CD4-positive, alpha-beta T cell treated with Interleukin-1 beta for 1 hour (primary cell): ENCODE data around the gene PAFAH2.

Source experiments
- DNase-seq, 2 donors: peaks; one replicate each; pipeline ENCODE4 v3.0.0-alpha.2; 2020 to 2022

Gene PAFAH2

GRCh38 chr1:25997828-25998761 is at the start of gene PAFAH2:
Gene PAFAH2 (minus strand): TSS chr1:25998063. CDS start chr1:25990816, 7,247 bp downstream.
- peak; percentile 98 to 99 for DNase-seq

GRCh38 chr1:26047278-26047874 is 49.5 kb upstream of the PAFAH2 start:
- DNase-seq, result no peak

- no peak for DNase-seq
Measured at GRCh38 chr1:26046246-26047095, 48.6 kb upstream of the PAFAH2 start.

- no peak for DNase-seq
Measured at GRCh38 chr1:26045722-26046245, 47.9 kb upstream of the PAFAH2 start, which contains the start of gene SLC30A2. Gene SLC30A2 (minus strand): TSS chr1:26046118. CDS start chr1:26045896, 222 bp downstream.

GRCh38 chr1:26044971-26045721 is 47.3 kb upstream of the PAFAH2 start:
- DNase-seq, result no peak

- no peak for DNase-seq
Measured at GRCh38 chr1:26044414-26044813, 46.6 kb upstream of the PAFAH2 start.

GRCh38 chr1:26043765-26044164 is 45.9 kb upstream of the PAFAH2 start:
- DNase-seq, result no peak

- DNase-seq, result no peak
Measured at GRCh38 chr1:26041978-26042377, 44.1 kb upstream of the PAFAH2 start.

GRCh38 chr1:26041401-26041800 is 43.5 kb upstream of the PAFAH2 start:
- no peak for DNase-seq

GRCh38 chr1:26038904-26039303 is 41.0 kb upstream of the PAFAH2 start:
- DNase-seq, result no peak

GRCh38 chr1:26038477-26038876 is 40.6 kb upstream of the PAFAH2 start:
- no peak for DNase-seq

GRCh38 chr1:26037904-26038303 is 40.0 kb upstream of the PAFAH2 start:
- DNase-seq, result no peak

GRCh38 chr1:26036756-26037281 is 39.0 kb upstream of the PAFAH2 start:
- DNase-seq, result no peak

- DNase-seq, result peak; percentile 71 to 79
Measured at GRCh38 chr1:26035959-26036755, 38.3 kb upstream of the PAFAH2 start.

GRCh38 chr1:26035203-26035958 is 37.5 kb upstream of the PAFAH2 start:
- peak; percentile 93 for DNase-seq

- no peak for DNase-seq
Measured at GRCh38 chr1:26034504-26035202, 36.8 kb upstream of the PAFAH2 start.

- no peak for DNase-seq
Measured at GRCh38 chr1:26032656-26033357, 34.9 kb upstream of the PAFAH2 start.

GRCh38 chr1:26031611-26032220 is 33.9 kb upstream of the PAFAH2 start:
- no peak for DNase-seq
